Measurements from ENCODE around the gene PARVB. TPM values are rescaled to one million over a fixed set of nuclear protein-coding genes. Genes with fewer than 3 reads are reported as not detected.
A peak's percentile ranks its signal among the peaks of the same experiment; 100 is the strongest.

The PARVB gene
- total and polyA plus RNA-seq, 9 of the 15 experiments (the other 6 are each of a cell fraction or from before 2014, with no cell fraction given): 1.1 to 59.2 (median 29.2) TPM

GRCh38 chr22:44090571-44090905, 66.4 kb downstream of the PARVB start (continued):
- TF ChIP-seq ZNF41 (CRISPR knock-in tag; conservative IDR thresholded peaks at IDR 0.05) (no peak), HLTF (IDR thresholded peaks at IDR 0.05) (no peak)

GRCh38 chr22:44091021-44091721, 67.1 kb downstream of the PARVB start:
- DNase-seq (ENCODE audit: extremely low read depth in 1 of 4, low spot score in 3 of 4): peak in 2 of 4 experiments; percentile 20
- TF ChIP-seq ZNF3 (CRISPR knock-in tag; IDR thresholded peaks at IDR 0.05) (no peak), NFE2L1 (tag; IDR thresholded peaks at IDR 0.05; ENCODE audit: borderline replicate concordance, low read depth) (no peak), NFE2 (IDR thresholded peaks at IDR 0.05; ENCODE audit: low read depth) (no peak), CC2D1A (IDR thresholded peaks at IDR 0.05) (no peak), GATAD2A (IDR thresholded peaks at IDR 0.05) (no peak), NCOA4 (IDR thresholded peaks at IDR 0.05; ENCODE audit: partially characterized antibody) (no peak), MCM7 (IDR thresholded peaks at IDR 0.05) (no peak)
- TF ChIP-seq, protein P1, sequence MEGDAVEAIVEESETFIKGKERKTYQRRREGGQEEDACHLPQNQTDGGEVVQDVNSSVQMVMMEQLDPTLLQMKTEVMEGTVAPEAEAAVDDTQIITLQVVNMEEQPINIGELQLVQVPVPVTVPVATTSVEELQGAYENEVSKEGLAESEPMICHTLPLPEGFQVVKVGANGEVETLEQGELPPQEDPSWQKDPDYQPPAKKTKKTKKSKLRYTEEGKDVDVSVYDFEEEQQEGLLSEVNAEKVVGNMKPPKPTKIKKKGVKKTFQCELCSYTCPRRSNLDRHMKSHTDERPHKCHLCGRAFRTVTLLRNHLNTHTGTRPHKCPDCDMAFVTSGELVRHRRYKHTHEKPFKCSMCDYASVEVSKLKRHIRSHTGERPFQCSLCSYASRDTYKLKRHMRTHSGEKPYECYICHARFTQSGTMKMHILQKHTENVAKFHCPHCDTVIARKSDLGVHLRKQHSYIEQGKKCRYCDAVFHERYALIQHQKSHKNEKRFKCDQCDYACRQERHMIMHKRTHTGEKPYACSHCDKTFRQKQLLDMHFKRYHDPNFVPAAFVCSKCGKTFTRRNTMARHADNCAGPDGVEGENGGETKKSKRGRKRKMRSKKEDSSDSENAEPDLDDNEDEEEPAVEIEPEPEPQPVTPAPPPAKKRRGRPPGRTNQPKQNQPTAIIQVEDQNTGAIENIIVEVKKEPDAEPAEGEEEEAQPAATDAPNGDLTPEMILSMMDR (IDR thresholded peaks at IDR 0.05 in 2 of 3, conservative IDR thresholded peaks at IDR 0.05 in 1 of 3; ENCODE audit: insufficient read depth in 2 of 3, low read depth in 1 of 3, low read length in 3 of 3): 0 out of 6 replicates have a peak, but pooled peaks of 1 of the 3 experiments have one; percentile 16
- peak; percentile 46 for FAIRE-seq

More at GRCh38 chr22:44091021-44091721, 67.1 kb downstream of the PARVB start:
- Histone ChIP-seq H3K27me3 (ENCODE audit: control insufficient read depth in 2 of 2, insufficient read depth in 2 of 2, low read length in 2 of 2) (no peaks in the 10 kb centered on the region), H3K27ac (ENCODE audit: extremely low read depth, low read depth, low read length) (no peak overlapping the region), H3K36me3 (ENCODE audit: control insufficient read depth, insufficient read depth, low read length) (0 out of 3 replicates have a peak, but pooled peaks cover 2% of the 10 kb centered on the region), H3K4me3 (no peak overlapping the region), H3K9me1 (ENCODE audit: control insufficient read depth, insufficient read depth, low read length) (no peaks in the 10 kb centered on the region), H2AFZ (ENCODE audit: low read depth, low read length) (no peak overlapping the region), H3K9me3 (replicated peaks; ENCODE audit: control insufficient read depth, insufficient read depth, low read depth, low read length) (no peaks in the 10 kb centered on the region), H3K4me1 (replicated peaks in 1 of 2; ENCODE audit: control insufficient read depth in 2 of 2, insufficient read depth in 2 of 2, low read length in 2 of 2) (no peaks in the 10 kb centered on the region; a peak in 1 of 5 replicates), H4K20me1 (replicated peaks; ENCODE audit: control insufficient read depth, insufficient read depth, low read length) (no peaks in the 10 kb centered on the region), H3K9ac (ENCODE audit: insufficient read depth in 1 of 2, low read depth in 2 of 2, low read length in 2 of 2) (no peak overlapping the region), H3K4me2 (ENCODE audit: insufficient read depth, low read length) (no peak overlapping the region), H3K79me2 (ENCODE audit: control insufficient read depth, insufficient read depth, low read length) (no peaks in the 10 kb centered on the region)
- 69% methylated on average over 12 of the region's 14 CpGs for WGBS (ENCODE audit: insufficient coverage, low coverage, missing lambda C conversion rate)
- ATAC-seq: no peak
- intact Hi-C loops (cut with micrococcal nuclease): no loop called here
- no TSS peak for BruUV-seq (replicated peaks)
- POLR2A ChIA-PET: no interaction called here
- CTCF ChIA-PET (ENCODE audit: low intra/inter-chr PET ratio): interaction anchor here (0.6 kb wide), 1 partner anchor 205 kb away, joined by 3 read pairs; no protein-coding TSS in a partner anchor
- in situ Hi-C loops (cut with MboI): no loop called here
